Activated naive CD4-positive, alpha-beta T cell treated with anti-CD3 and anti-CD28 coated beads for 36 hours (primary cell): ENCODE results near the gene PIBF1. TPM values are rescaled to one million over a fixed set of nuclear protein-coding genes. Genes with fewer than 3 reads are reported as not detected.

ENCODE experiments used
- CTCF ChIA-PET: fragments of 350-600 bp; sonication (Branson Sonifier 250); formaldehyde crosslinking; loops from one replicate; lab custom pipeline; 2021; ENCODE audit warnings: antibody characterized with exemption; lab: Charles Lee
- DNase-seq: peaks from one replicate; pipeline ENCODE4 v3.0.0-alpha.2; 2020
- H3K27ac Mint-ChIP-seq: one replicate; pipeline ENCODE4 v1.8.0; 2021; ENCODE audit warnings: mild to moderate bottlenecking, mixed read lengths
- H3K27me3 Mint-ChIP-seq: one replicate; pipeline ENCODE4 v1.8.0; 2021; ENCODE audit warnings: low read depth, mixed read lengths
- H3K36me3 Mint-ChIP-seq: one replicate; pipeline ENCODE4 v1.8.0; 2021; ENCODE audit warnings: low read depth, mixed read lengths
- H3K4me1 Mint-ChIP-seq: one replicate; pipeline ENCODE4 v1.8.0; 2021; ENCODE audit warnings: low read depth, mixed read lengths
- H3K4me3 Mint-ChIP-seq: one replicate; pipeline ENCODE4 v1.8.0; 2021; ENCODE audit warnings: mild to moderate bottlenecking, moderate library complexity, mixed read lengths
- H3K9me3 Mint-ChIP-seq: one replicate; pipeline ENCODE4 v1.8.0; 2021; ENCODE audit warnings: mixed read lengths
- intact Hi-C: fragments of 100-400 bp; cut with micrococcal nuclease; formaldehyde crosslinking; loops from one replicate; pipeline ENCODE4 v1.15.1; 2023
- total RNA-seq, 2 experiments: library from RNA; stranded (reverse); gene quantifications; one replicate each; pipeline ENCODE4 v1.2.3, GENCODE V29; 2021

PIBF1 gene
- total RNA-seq, 2 experiments from 2014 or later = 19.5 to 23.5 TPM

- Mint-ChIP-seq H3K27ac (no peak overlapping the region), H3K27me3 (no peaks in the 10 kb centered on the region), H3K9me3 (no peaks in the 10 kb centered on the region), H3K36me3 (peaks cover 14% of the 10 kb centered on the region), H3K4me1 (no peaks in the 10 kb centered on the region), H3K4me3 (no peak overlapping the region)
- CTCF ChIA-PET = interaction anchor here (0.6 kb wide), 1 partner anchor 60 kb away, joined by 3 read pairs; no protein-coding TSS in a partner anchor
- intact Hi-C loops = no loop called here
- DNase-seq = no peak
Measured at GRCh38 chr13:72990953-72991352, 209.0 kb downstream of the PIBF1 start.

- Mint-ChIP-seq H3K27ac (no peak overlapping the region), H3K4me3 (no peak overlapping the region), H3K4me1 (peaks cover 8% of the 10 kb centered on the region), H3K36me3 (peaks cover 11% of the 10 kb centered on the region), H3K27me3 (no peaks in the 10 kb centered on the region), H3K9me3 (no peaks in the 10 kb centered on the region)
- no peak for DNase-seq
- intact Hi-C loops = no loop called here
- CTCF ChIA-PET = no interaction called here
Measured at GRCh38 chr13:72998012-72998411, 216.1 kb downstream of the PIBF1 start.

GRCh38 chr13:73000027-73000674 lies 218.2 kb downstream of the PIBF1 start:
- Mint-ChIP-seq H3K36me3 (peaks cover 12% of the 10 kb centered on the region), H3K27me3 (no peaks in the 10 kb centered on the region), H3K4me1 (peaks cover 8% of the 10 kb centered on the region), H3K27ac (no peak overlapping the region), H3K9me3 (no peaks in the 10 kb centered on the region), H3K4me3 (no peak overlapping the region)
- intact Hi-C loops = no loop called here
- CTCF ChIA-PET = interaction anchor here (0.5 to 0.6 kb wide), 2 partner anchors 63 to 186 kb away, joined by 3 to 7 read pairs; no protein-coding TSS in a partner anchor
- DNase-seq = peak; percentile 20

GRCh38 chr13:73001971-73002370 lies 220.0 kb downstream of the PIBF1 start:
- CTCF ChIA-PET = no interaction called here

GRCh38 chr13:73011751-73012150 lies 229.8 kb downstream of the PIBF1 start:
- Mint-ChIP-seq H3K4me1 (no peaks in the 10 kb centered on the region), H3K27ac (no peak overlapping the region), H3K4me3 (no peak overlapping the region), H3K36me3 (peaks cover 33% of the 10 kb centered on the region), H3K9me3 (no peaks in the 10 kb centered on the region), H3K27me3 (no peaks in the 10 kb centered on the region)
- no peak for DNase-seq
- CTCF ChIA-PET = no interaction called here
- intact Hi-C loops = no loop called here

More at GRCh38 chr13:73001971-73002370, 220.0 kb downstream of the PIBF1 start:
- Mint-ChIP-seq H3K27ac (no peak overlapping the region), H3K4me3 (no peak overlapping the region), H3K27me3 (no peaks in the 10 kb centered on the region), H3K36me3 (peaks cover 12% of the 10 kb centered on the region), H3K9me3 (no peaks in the 10 kb centered on the region), H3K4me1 (peaks cover 8% of the 10 kb centered on the region)
- intact Hi-C loops = no loop called here
- DNase-seq = no peak

GRCh38 chr13:73015805-73016204 lies 233.9 kb downstream of the PIBF1 start:
- H3K27ac Mint-ChIP-seq = no peak overlapping the region
- peaks cover 36% of the 10 kb centered on the region for H3K36me3 Mint-ChIP-seq
- no peaks in the 10 kb centered on the region for H3K27me3 Mint-ChIP-seq
- DNase-seq = no peak
- H3K4me3 Mint-ChIP-seq = no peak overlapping the region
- H3K4me1 Mint-ChIP-seq = no peaks in the 10 kb centered on the region
- intact Hi-C loops = no loop called here
- CTCF ChIA-PET = interaction anchor here (0.6 kb wide), 1 partner anchor 144 kb away, joined by 3 read pairs; no protein-coding TSS in a partner anchor
- no peaks in the 10 kb centered on the region for H3K9me3 Mint-ChIP-seq

- no peaks in the 10 kb centered on the region for H3K9me3 Mint-ChIP-seq
- H3K27ac Mint-ChIP-seq = no peak overlapping the region
- H3K4me1 Mint-ChIP-seq = no peaks in the 10 kb centered on the region
- no peak for DNase-seq
- no peak overlapping the region for H3K4me3 Mint-ChIP-seq
- CTCF ChIA-PET = no interaction called here
- intact Hi-C loops = no loop called here
- H3K27me3 Mint-ChIP-seq = no peaks in the 10 kb centered on the region
- peaks cover 25% of the 10 kb centered on the region for H3K36me3 Mint-ChIP-seq
Measured at GRCh38 chr13:73018336-73018735, 236.4 kb downstream of the PIBF1 start.

- peaks cover 4% of the 10 kb centered on the region for H3K36me3 Mint-ChIP-seq
- H3K27me3 Mint-ChIP-seq = no peaks in the 10 kb centered on the region
- peaks cover 12% of the 10 kb centered on the region for H3K4me1 Mint-ChIP-seq
- H3K27ac Mint-ChIP-seq = no peak overlapping the region
- DNase-seq = peak; percentile 10
- H3K9me3 Mint-ChIP-seq = no peaks in the 10 kb centered on the region
- CTCF ChIA-PET = no interaction called here
- intact Hi-C loops = loop anchor here (1.0 kb wide), 1 partner anchor 161 kb away; no protein-coding TSS in a partner anchor
- no peak overlapping the region for H3K4me3 Mint-ChIP-seq
Measured at GRCh38 chr13:73025217-73026012, 243.5 kb downstream of the PIBF1 start.

GRCh38 chr13:73034901-73035300 lies 253.0 kb downstream of the PIBF1 start:
- H3K27me3 Mint-ChIP-seq = no peaks in the 10 kb centered on the region
- CTCF ChIA-PET = interaction anchor here (0.7 kb wide), 2 partner anchors 170 to 173 kb away, joined by 3 read pairs; no protein-coding TSS in a partner anchor
- no peaks in the 10 kb centered on the region for H3K9me3 Mint-ChIP-seq
- no peaks in the 10 kb centered on the region for H3K36me3 Mint-ChIP-seq
- H3K4me3 Mint-ChIP-seq = no peak overlapping the region
- intact Hi-C loops = no loop called here
- no peak overlapping the region for H3K27ac Mint-ChIP-seq
- no peak for DNase-seq
- H3K4me1 Mint-ChIP-seq = no peaks in the 10 kb centered on the region

GRCh38 chr13:73035660-73036059 lies 253.7 kb downstream of the PIBF1 start:
- DNase-seq = no peak
- intact Hi-C loops = no loop called here
- H3K4me1 Mint-ChIP-seq = no peaks in the 10 kb centered on the region
- H3K9me3 Mint-ChIP-seq = no peaks in the 10 kb centered on the region
- H3K36me3 Mint-ChIP-seq = no peaks in the 10 kb centered on the region
- H3K4me3 Mint-ChIP-seq = no peak overlapping the region
- no peaks in the 10 kb centered on the region for H3K27me3 Mint-ChIP-seq
- H3K27ac Mint-ChIP-seq = no peak overlapping the region
- CTCF ChIA-PET = interaction anchor here (0.7 to 1.4 kb wide), 3 partner anchors 25 to 173 kb away, joined by 3 read pairs; no protein-coding TSS in a partner anchor

GRCh38 chr13:73036566-73036965 lies 254.6 kb downstream of the PIBF1 start:
- CTCF ChIA-PET = interaction anchor here (1.4 kb wide), 1 partner anchor 24 kb away, joined by 3 read pairs; no protein-coding TSS in a partner anchor
- H3K27me3 Mint-ChIP-seq = no peaks in the 10 kb centered on the region
- no peaks in the 10 kb centered on the region for H3K9me3 Mint-ChIP-seq
- no peak for DNase-seq
- H3K4me1 Mint-ChIP-seq = no peaks in the 10 kb centered on the region
- no peaks in the 10 kb centered on the region for H3K36me3 Mint-ChIP-seq
- no peak overlapping the region for H3K4me3 Mint-ChIP-seq
- intact Hi-C loops = no loop called here
- H3K27ac Mint-ChIP-seq = no peak overlapping the region

- DNase-seq = no peak
- intact Hi-C loops = no loop called here
- CTCF ChIA-PET = no interaction called here
- Mint-ChIP-seq H3K4me1 (no peaks in the 10 kb centered on the region), H3K36me3 (no peaks in the 10 kb centered on the region), H3K9me3 (no peaks in the 10 kb centered on the region), H3K27me3 (no peaks in the 10 kb centered on the region), H3K27ac (no peak overlapping the region), H3K4me3 (no peak overlapping the region)
Measured at GRCh38 chr13:73038064-73038463, 256.1 kb downstream of the PIBF1 start.
